Keratinocyte (primary cell): Measurements from ENCODE around the gene TSHZ1. TPM values are rescaled to one million over a fixed set of nuclear protein-coding genes. Genes with fewer than 3 reads are reported as not detected.

Experiments
- DNase-seq: peaks from one replicate; pipeline ENCODE4 v3.0.0-alpha.2; 2011; ENCODE audit warnings: low read depth, missing footprints, low spot score
- FAIRE-seq: peaks from 2 replicates; lab custom pipeline; 2011; peaks lifted over from hg19 to GRCh38; lab: Jason Lieb, UNC
- H2AFZ ChIP-seq: 2 replicates; pipeline ENCODE4 v1.6.0; 2012; ENCODE audit warnings: low read length, control low read depth, inconsistent platforms; ENCODE audit not compliant: control insufficient read depth
- H3K27ac ChIP-seq: 2 replicates; pipeline ENCODE4 v1.5.1; 2011; ENCODE audit warnings: low read length; ENCODE audit not compliant: control insufficient read depth, insufficient read depth
- H3K27me3 ChIP-seq: 3 replicates; pipeline ENCODE4 v1.6.0; 2011; ENCODE audit warnings: low read length; ENCODE audit not compliant: control insufficient read depth, insufficient read depth; ENCODE audit errors: extremely low read depth
- H3K36me3 ChIP-seq, 2 experiments: 2 replicates in 1 of 2; 3 replicates in 1 of 2; pipeline ENCODE4 v1.5.1; 2011; ENCODE audit warnings: low read length in 2 of 2, mild to moderate bottlenecking in 1 of 2; ENCODE audit not compliant: control insufficient read depth in 2 of 2, insufficient read depth in 2 of 2; ENCODE audit errors: extremely low read depth in 1 of 2
- H3K4me1 ChIP-seq: 3 replicates; pipeline ENCODE4 v1.5.1; 2011; ENCODE audit warnings: low read length; ENCODE audit not compliant: control insufficient read depth, insufficient read depth; ENCODE audit errors: extremely low read depth
- H3K4me2 ChIP-seq: 3 replicates; pipeline ENCODE4 v1.6.0; 2011; ENCODE audit warnings: low read depth, low read length; ENCODE audit not compliant: control insufficient read depth, insufficient read depth; ENCODE audit errors: extremely low read depth
- H3K4me3 ChIP-seq, 3 experiments: fragments of 200-600 bp in 1 of 3; sonication (generic) in 1 of 3; 2 replicates in 2 of 3; 3 replicates in 1 of 3; pipeline ENCODE4 v1.5.1; 2011 to 2016; ENCODE audit warnings: low read length in 3 of 3, mild to moderate bottlenecking in 3 of 3, control low read depth in 2 of 3, inconsistent platforms in 1 of 3, low read depth in 1 of 3, mixed read lengths in 1 of 3, mixed run types in 1 of 3, moderate library complexity in 1 of 3; ENCODE audit not compliant: control insufficient read depth in 2 of 3, insufficient read depth in 2 of 3; ENCODE audit errors: extremely low read depth in 1 of 3
- H3K79me2 ChIP-seq: 2 replicates; pipeline ENCODE4 v1.6.0; 2012; ENCODE audit warnings: low read length; ENCODE audit not compliant: control insufficient read depth, insufficient read depth
- H3K9ac ChIP-seq: 3 replicates; pipeline ENCODE4 v1.6.0; 2011; ENCODE audit warnings: low read length; ENCODE audit not compliant: control insufficient read depth, insufficient read depth; ENCODE audit errors: extremely low read depth
- H3K9me1 ChIP-seq: 3 replicates; pipeline ENCODE4 v1.6.0; 2011; ENCODE audit warnings: low read length; ENCODE audit not compliant: control insufficient read depth, insufficient read depth; ENCODE audit errors: extremely low read depth
- H3K9me3 ChIP-seq: 2 replicates; pipeline ENCODE4 v1.5.1; 2012; ENCODE audit warnings: low read depth, low read length; ENCODE audit not compliant: control insufficient read depth
- H4K20me1 ChIP-seq: 3 replicates; pipeline ENCODE4 v1.6.0; 2011; ENCODE audit warnings: low read length; ENCODE audit not compliant: control insufficient read depth, insufficient read depth; ENCODE audit errors: extremely low read depth
- CTCF ChIP-seq, 3 experiments: IDR thresholded peaks in 1 of 3; conservative IDR thresholded peaks in 1 of 3; optimal IDR thresholded peaks in 1 of 3; 2 replicates in 2 of 3; 3 replicates in 1 of 3; pipeline versions ENCODE3 to v1.5.1; 2011; ENCODE audit warnings: low read length in 3 of 3, mild to moderate bottlenecking in 3 of 3, moderate library complexity in 2 of 3, control low read depth in 1 of 3, inconsistent platforms in 1 of 3; ENCODE audit not compliant: insufficient read depth in 2 of 3; ENCODE audit errors: extremely low read depth in 1 of 3
- EZH2 ChIP-seq: IDR thresholded peaks from one replicate; pipeline ENCODE4 v1.6.1; 2012; ENCODE audit warnings: inconsistent platforms, mild to moderate bottlenecking, low read length, moderate library complexity
- dilution Hi-C: fragments of 300-500 bp; cut with MboI; formaldehyde crosslinking; loops from one replicate; pipeline ENCODE4 v1.7.0; 2020; ENCODE audit warnings: low sequenced_read_pairs; ENCODE audit not compliant: extremely low pct_ligation_motif_present
- polyA plus RNA-seq, 5 experiments: library from polyadenylated mRNA; depleted of rRNA in 3 of 5; stranded (reverse) in 3 of 5; stranded (forward) in 1 of 5; unstranded in 1 of 5; fragments of >200 nt; gene quantifications; 1 replicate in 1 of 5; 2 replicates in 3 of 5; 3 replicates in 1 of 5; pipeline versions ENCODE4 v1.2.1 to v1.2.3, GENCODE V29; 2011 to 2012; ENCODE audit warnings: missing spikeins in 2 of 5, low read depth in 1 of 5, low replicate concordance in 1 of 5

Gene TSHZ1
- polyA plus RNA-seq, 1 donor (not counting 4 experiments of a cell fraction or from before 2014, with no cell fraction given), result 2.2 TPM

- Histone ChIP-seq H2AFZ (no peak overlapping the region), H3K36me3 (no peaks in the 10 kb centered on the region), H3K4me1 (no peaks in the 10 kb centered on the region), H4K20me1 (no peaks in the 10 kb centered on the region), H3K9me3 (peaks cover under 1% of the 10 kb centered on the region), H3K4me2 (no peak overlapping the region), H3K4me3 (no peak overlapping the region), H3K27ac (no peak overlapping the region), H3K9ac (no peak overlapping the region), H3K9me1 (no peaks in the 10 kb centered on the region), H3K27me3 (no peaks in the 10 kb centered on the region), H3K79me2 (no peaks in the 10 kb centered on the region)
- DNase-seq (no peak), FAIRE-seq (no peak)
- TF ChIP-seq CTCF (optimal IDR thresholded peaks at IDR 0.05 in 1 of 3, IDR thresholded peaks at IDR 0.05 in 1 of 3, conservative IDR thresholded peaks at IDR 0.05 in 1 of 3; ENCODE audit: extremely low read depth in 1 of 3, insufficient read depth in 2 of 3, low read length in 3 of 3) (no peak), EZH2 (no peak)
- dilution Hi-C loops, result no loop called here
Observed at GRCh38 chr18:75330308-75330707, 119.7 kb downstream of the TSHZ1 start.

GRCh38 chr18:75334869-75335268 is 124.3 kb downstream of the TSHZ1 start:
- Histone ChIP-seq H3K4me1 (no peaks in the 10 kb centered on the region), H3K9ac (no peak overlapping the region), H3K4me3 (no peak overlapping the region), H3K79me2 (no peaks in the 10 kb centered on the region), H2AFZ (no peak overlapping the region), H4K20me1 (no peaks in the 10 kb centered on the region), H3K36me3 (no peaks in the 10 kb centered on the region), H3K27me3 (no peaks in the 10 kb centered on the region), H3K9me1 (no peaks in the 10 kb centered on the region), H3K4me2 (no peak overlapping the region), H3K9me3 (peaks cover 2% of the 10 kb centered on the region), H3K27ac (no peak overlapping the region)
- dilution Hi-C loops, result no loop called here
- DNase-seq (no peak), FAIRE-seq (no peak)
- TF ChIP-seq EZH2, result no peak
- no peak for TF ChIP-seq CTCF (optimal IDR thresholded peaks at IDR 0.05 in 1 of 3, IDR thresholded peaks at IDR 0.05 in 1 of 3, conservative IDR thresholded peaks at IDR 0.05 in 1 of 3; ENCODE audit: extremely low read depth in 1 of 3, insufficient read depth in 2 of 3, low read length in 3 of 3)
